Endothelial cell of umbilical vein (primary cell): ENCODE data around the gene HPRT1. TPM values are rescaled to one million over a fixed set of nuclear protein-coding genes. Genes with fewer than 3 reads are reported as not detected.
A peak's percentile ranks its signal among the peaks of the same experiment; 100 is the strongest.

Source experiments
- BruUV-seq: library from RNA; stranded (reverse); fragments of 400-500 nt; replicated peaks from 2 replicates; lab custom pipeline; 2021; lab: Mats Ljungman, UMichigan
- CTCF ChIA-PET: fragments of 300-600, 350-600 bp; sonication (Branson Sonifier 250); formaldehyde crosslinking; loops from one replicate; lab custom pipeline; 2021; ENCODE audit warnings: antibody characterized with exemption, inconsistent platforms; lab: Charles Lee
- POLR2A ChIA-PET: fragments of 300-600, 350-600 bp; sonication (Branson Sonifier 250); formaldehyde crosslinking; loops from one replicate; lab custom pipeline; 2021; ENCODE audit warnings: antibody characterized with exemption, inconsistent platforms; lab: Charles Lee
- DNase-seq: peaks from one replicate; pipeline ENCODE4 v3.0.0-alpha.2; 2011; ENCODE audit warnings: low read depth, low spot score
- FAIRE-seq: peaks from 2 replicates; lab custom pipeline; 2011; peaks lifted over from hg19 to GRCh38; lab: Jason Lieb, UNC
- H2AFZ ChIP-seq: 2 replicates; pipeline ENCODE4 v1.6.0; 2012; ENCODE audit warnings: low read depth, low read length, control low read depth, inconsistent platforms
- H3K27ac ChIP-seq: 2 replicates; pipeline ENCODE4 v1.5.1; 2011; ENCODE audit warnings: low read depth, mild to moderate bottlenecking, control low read depth, low read length, moderate library complexity; ENCODE audit not compliant: insufficient read depth
- H3K27me3 ChIP-seq, 2 experiments: 2 replicates each; pipeline versions ENCODE4 v1.6.0 to v1.6.1; 2011; ENCODE audit warnings: low read length in 2 of 2, mixed read lengths in 1 of 2; ENCODE audit not compliant: control insufficient read depth in 2 of 2, insufficient read depth in 2 of 2
- H3K36me3 ChIP-seq, 2 experiments: 2 replicates in 1 of 2; 3 replicates in 1 of 2; pipeline ENCODE4 v1.5.1; 2011; ENCODE audit warnings: low read length in 2 of 2, mild to moderate bottlenecking in 1 of 2, moderate library complexity in 1 of 2; ENCODE audit not compliant: control insufficient read depth in 2 of 2, insufficient read depth in 2 of 2; ENCODE audit errors: extremely low read depth in 1 of 2
- H3K4me1 ChIP-seq: 3 replicates; pipeline ENCODE4 v1.5.1; 2011; ENCODE audit warnings: mild to moderate bottlenecking, low read length; ENCODE audit not compliant: control insufficient read depth, insufficient read depth; ENCODE audit errors: extremely low read depth
- H3K4me2 ChIP-seq: 2 replicates; pipeline ENCODE4 v1.6.1; 2011; ENCODE audit warnings: low read length, control low read depth, mixed read lengths; ENCODE audit not compliant: insufficient read depth
- H3K4me3 ChIP-seq, 3 experiments: fragments of 200-600 bp in 1 of 3; sonication (generic), shearing (Covaris generic) in 1 of 3; replicated peaks in 1 of 3; 2 replicates each; pipeline ENCODE4 v1.5.1; 2011 to 2016; ENCODE audit warnings: control low read depth in 3 of 3, low read length in 3 of 3, mild to moderate bottlenecking in 2 of 3, inconsistent platforms in 1 of 3, low read depth in 1 of 3, moderate library complexity in 1 of 3; ENCODE audit not compliant: insufficient read depth in 1 of 3
- H3K79me2 ChIP-seq: 2 replicates; pipeline ENCODE4 v1.6.0; 2012; ENCODE audit warnings: low read length, inconsistent platforms; ENCODE audit not compliant: control insufficient read depth, insufficient read depth
- H3K9ac ChIP-seq: replicated peaks from 2 replicates; pipeline ENCODE3; 2011; ENCODE audit warnings: low read length, control low read depth; ENCODE audit not compliant: insufficient read depth; ENCODE audit errors: extremely low read depth
- H3K9me1 ChIP-seq: replicated peaks from 3 replicates; pipeline ENCODE4 v1.6.0; 2011; ENCODE audit warnings: mild to moderate bottlenecking, low read length; ENCODE audit not compliant: control insufficient read depth, insufficient read depth; ENCODE audit errors: extremely low read depth
- H3K9me3 ChIP-seq: replicated peaks from 2 replicates; pipeline ENCODE4 v1.5.1; 2012; ENCODE audit warnings: low read length, inconsistent platforms; ENCODE audit not compliant: control insufficient read depth, insufficient read depth
- H4K20me1 ChIP-seq: replicated peaks from 2 replicates; pipeline ENCODE3; 2011; ENCODE audit warnings: mild to moderate bottlenecking, low read length; ENCODE audit not compliant: control insufficient read depth, insufficient read depth; ENCODE audit errors: extremely low read depth
- CTCF ChIP-seq, 2 donors: IDR thresholded peaks; 1 replicate in 1 of 2; 2 replicates in 1 of 2; pipeline ENCODE4 v1.5.1; 2011; ENCODE audit warnings: low read length in 2 of 2, mild to moderate bottlenecking in 2 of 2, moderate library complexity in 2 of 2, control low read depth in 1 of 2, inconsistent platforms in 1 of 2, low read depth in 1 of 2; ENCODE audit not compliant: insufficient read depth in 1 of 2; ENCODE audit errors: extremely low read depth in 1 of 2
- EZH2 ChIP-seq: IDR thresholded peaks from 2 replicates; pipeline ENCODE4 v1.6.1; 2012; ENCODE audit warnings: borderline replicate concordance, low read depth, mild to moderate bottlenecking, moderate library complexity, low read length, inconsistent platforms; ENCODE audit not compliant: severe bottlenecking
- FOS ChIP-seq: IDR thresholded peaks from 2 replicates; pipeline ENCODE4 v1.6.1; 2011; ENCODE audit warnings: mild to moderate bottlenecking, low read length, moderate library complexity, borderline replicate concordance; ENCODE audit not compliant: insufficient read depth
- GATA2 ChIP-seq: IDR thresholded peaks from 2 replicates; pipeline ENCODE4 v1.7.0; 2011; ENCODE audit warnings: low read depth, mild to moderate bottlenecking, moderate library complexity, mixed read lengths, low read length; ENCODE audit not compliant: insufficient read length, insufficient read depth
- JUN ChIP-seq: IDR thresholded peaks from 2 replicates; pipeline ENCODE4 v1.6.1; 2011; ENCODE audit warnings: borderline replicate concordance, low read depth; ENCODE audit not compliant: insufficient read length, insufficient read depth
- MAX ChIP-seq: IDR thresholded peaks from 2 replicates; pipeline ENCODE4 v1.6.1; 2011; ENCODE audit not compliant: insufficient read depth, insufficient read length
- MYC ChIP-seq: IDR thresholded peaks from one replicate; pipeline ENCODE4 v1.6.1; 2011; ENCODE audit warnings: mild to moderate bottlenecking, low read depth, low read length
- POLR2A ChIP-seq: IDR thresholded peaks from 2 replicates; pipeline ENCODE4 v1.6.1; 2012; ENCODE audit warnings: low read depth, mild to moderate bottlenecking, control low read depth, low read length
- POLR2AphosphoS5 ChIP-seq: IDR thresholded peaks from 2 replicates; pipeline ENCODE4 v1.6.1; 2012; ENCODE audit warnings: low read depth, mild to moderate bottlenecking, control low read depth, low read length, moderate library complexity; ENCODE audit not compliant: insufficient read depth
- dilution Hi-C: fragments of 300-500 bp; cut with MboI; formaldehyde crosslinking; loops from one replicate; pipeline ENCODE4 v1.15.0; 2019; ENCODE audit warnings: low sequenced_read_pairs; ENCODE audit not compliant: extremely low pct_ligation_motif_present
- intact Hi-C: fragments of 100-400 bp; cut with micrococcal nuclease; formaldehyde crosslinking; loops from one replicate; pipeline ENCODE4 v1.10.0; 2022
- polyA plus RNA-seq, 4 experiments: library from polyadenylated mRNA; depleted of rRNA in 3 of 4; stranded (reverse) in 3 of 4; unstranded in 1 of 4; fragments of >200 nt; gene quantifications; 2 replicates each; pipeline versions ENCODE4 v1.2.1 to v1.2.3, GENCODE V29; 2011 to 2012; ENCODE audit warnings: missing spikeins in 1 of 4
- total RNA-seq: library from RNA; stranded (reverse); gene quantifications from 2 replicates; pipeline ENCODE4 v1.2.3, GENCODE V29; 2021

Gene HPRT1
- total and polyA plus RNA-seq, 2 donors (not counting 3 experiments of a cell fraction or from before 2014, with no cell fraction given) = 19.2 to 51.0 TPM

- Histone ChIP-seq H3K4me2 (no peak overlapping the region), H4K20me1 (no peaks in the 10 kb centered on the region), H3K9me1 (no peaks in the 10 kb centered on the region), H3K9ac (no peak overlapping the region), H3K4me3 (no peak overlapping the region), H3K27me3 (no peaks in the 10 kb centered on the region), H3K79me2 (no peaks in the 10 kb centered on the region), H2AFZ (no peak overlapping the region), H3K4me1 (no peaks in the 10 kb centered on the region), H3K9me3 (no peaks in the 10 kb centered on the region), H3K27ac (no peak overlapping the region), H3K36me3 (no peaks in the 10 kb centered on the region)
- no peak for TF ChIP-seq POLR2A
- TF ChIP-seq GATA2 = no peak
- no peak for TF ChIP-seq FOS
- no peak for TF ChIP-seq EZH2
- TF ChIP-seq JUN = no peak
- no peak for TF ChIP-seq MAX
- no peak for TF ChIP-seq CTCF (IDR thresholded peaks at IDR 0.05; ENCODE audit: extremely low read depth in 1 of 2, insufficient read depth in 1 of 2, low read depth in 1 of 2, low read length in 2 of 2)
- TF ChIP-seq MYC = no peak
- no peak for TF ChIP-seq POLR2AphosphoS5
- FAIRE-seq (peak; percentile 12), DNase-seq (no peak)
- no TSS peak for BruUV-seq
- ChIA-PET CTCF (interaction anchor here (1.7 kb wide), 1 partner anchor 20 kb away, joined by 7 read pairs; no protein-coding TSS in a partner anchor), POLR2A (no interaction called here)
- intact Hi-C loops = no loop called here
- dilution Hi-C loops = no loop called here
Observed at GRCh38 chrX:134416087-134416486, 43.9 kb upstream of the HPRT1 start.
